Erythroblast (primary cell): ENCODE measurements around the gene SSBP2.
A peak's percentile ranks its signal among the peaks of the same experiment; 100 is the strongest.
"Not testable (repeated sequence)": the region's sequence is repeated elsewhere in the genome, so short reads cannot be mapped to it uniquely, and the experiment has no call there.

Experiments used
- DNase-seq, 2 experiments: peaks; one replicate each; lab custom pipeline; 2025; lab: John Stamatoyannopoulos, UW
- GATA1 ChIP-seq: IDR thresholded peaks from 2 replicates; pipeline ENCODE4 v1.6.1; 2011; ENCODE audit warnings: low read depth, mild to moderate bottlenecking, control low read depth, low read length, moderate library complexity
- POLR2A ChIP-seq: IDR thresholded peaks from 2 replicates; pipeline ENCODE4 v1.6.1; 2011; ENCODE audit warnings: mild to moderate bottlenecking, low read length

Gene SSBP2

DNA sequence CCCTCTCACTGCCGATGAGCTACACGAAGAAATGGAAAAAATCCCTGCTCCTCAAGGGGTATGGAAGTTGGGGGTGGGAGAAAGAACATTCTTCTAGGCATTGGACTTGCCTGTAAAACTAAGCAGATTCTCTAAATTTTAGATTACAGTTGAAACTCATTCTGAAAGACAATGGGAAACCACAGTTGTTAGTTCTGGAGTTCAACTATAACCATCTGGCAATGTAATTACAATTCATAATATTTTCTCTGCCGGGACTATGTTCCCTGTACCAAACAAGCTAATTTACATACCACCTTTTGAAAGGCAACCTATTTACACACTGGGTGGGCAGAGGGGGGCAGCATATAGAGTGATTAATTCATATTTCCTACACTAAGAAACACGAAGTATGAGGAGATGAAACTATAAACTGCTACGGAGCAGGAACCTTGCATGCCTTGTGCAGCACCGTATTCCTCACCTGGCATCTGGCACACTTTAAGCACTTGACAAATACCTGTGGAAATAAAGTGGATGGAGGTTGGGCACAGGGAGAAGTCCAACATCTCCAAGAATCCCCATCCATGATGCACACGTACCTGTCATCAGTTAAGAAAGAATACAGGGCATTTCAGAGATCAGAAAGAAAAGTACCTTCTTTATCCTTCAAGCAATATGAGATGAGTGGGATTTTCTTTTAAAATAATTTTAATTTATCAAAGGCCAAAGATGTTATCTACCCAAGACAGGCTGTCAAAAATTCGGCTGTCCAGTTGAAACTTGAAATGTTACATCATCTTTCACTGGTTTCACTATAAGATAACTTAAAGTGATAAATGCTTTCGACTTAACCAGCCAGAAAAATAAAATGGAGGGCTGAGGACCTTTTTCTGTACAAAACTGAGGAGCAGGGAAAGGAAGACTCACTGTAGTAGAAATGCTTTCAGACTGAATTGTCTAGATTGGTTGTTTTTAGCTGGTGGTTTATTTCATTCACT, 54.2 kb downstream of the SSBP2 start:
- TF ChIP-seq POLR2A (no peak), GATA1 (no peak)
- DNase-seq = no peak

DNA sequence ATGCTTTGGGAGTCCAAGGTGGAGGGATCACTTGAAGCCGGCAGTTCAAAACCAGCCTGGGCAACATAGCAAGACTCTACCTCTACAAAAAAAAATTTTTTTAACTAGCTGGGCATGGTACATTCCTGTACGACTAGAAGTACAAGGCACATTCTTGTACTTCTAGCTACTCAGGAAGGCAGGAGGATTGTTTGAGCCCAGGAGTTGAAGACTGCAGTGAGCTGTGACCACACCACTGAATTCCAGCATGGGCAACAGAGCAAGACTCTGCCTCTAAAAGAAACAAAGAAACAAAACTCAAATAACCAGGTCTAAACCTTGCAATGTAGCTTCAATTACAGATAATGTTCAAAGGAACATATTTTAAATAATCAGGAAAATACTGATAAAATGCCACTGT, 56.2 kb downstream of the SSBP2 start:
- DNase-seq = no peak

DNA sequence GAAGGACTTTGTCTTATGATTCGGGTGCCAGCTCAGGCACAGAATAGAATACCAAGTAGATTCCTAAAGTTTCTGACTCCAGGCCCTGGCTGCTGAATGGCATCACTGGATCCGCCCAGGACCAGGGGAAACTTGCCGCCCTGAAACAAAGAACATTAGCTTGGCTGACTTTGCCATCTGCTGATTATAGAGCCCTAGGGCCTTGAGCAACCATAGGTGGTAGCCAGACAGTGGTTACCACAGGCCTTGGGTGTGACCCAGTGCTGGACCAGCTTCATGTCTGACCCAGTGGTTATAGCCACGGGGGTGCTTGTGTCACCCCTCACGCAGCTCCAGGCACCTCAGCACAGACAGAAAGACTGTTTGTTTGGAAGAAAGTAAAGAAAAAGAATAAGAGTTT, 62.7 kb downstream of the SSBP2 start:
- TF ChIP-seq POLR2A (no peak), GATA1 (no peak)
- DNase-seq = no peak

More for the DNA sequence above, 56.2 kb downstream of the SSBP2 start:
- TF ChIP-seq GATA1 (no peak), POLR2A (no peak)

DNA sequence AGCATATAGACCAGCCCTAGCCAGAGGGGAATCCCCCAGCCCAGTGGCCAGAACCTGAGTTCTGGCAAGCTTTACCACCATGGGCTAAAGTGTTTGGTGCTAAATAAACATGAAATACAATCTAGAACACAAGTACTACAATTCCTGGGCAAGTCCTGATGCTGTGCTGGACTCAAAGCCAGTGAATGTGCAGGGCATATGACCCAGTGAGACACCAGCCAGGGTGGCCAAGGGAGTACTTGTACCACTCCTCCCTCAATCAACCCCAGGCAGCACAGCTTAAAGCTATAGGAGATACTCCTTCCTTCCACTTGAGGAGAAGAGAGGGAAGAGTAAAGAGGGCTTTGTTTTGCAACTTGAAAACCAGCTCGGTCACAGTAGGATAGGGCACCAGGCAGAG, 63.6 kb downstream of the SSBP2 start:
- TF ChIP-seq GATA1 (no peak), POLR2A (no peak)

DNA sequence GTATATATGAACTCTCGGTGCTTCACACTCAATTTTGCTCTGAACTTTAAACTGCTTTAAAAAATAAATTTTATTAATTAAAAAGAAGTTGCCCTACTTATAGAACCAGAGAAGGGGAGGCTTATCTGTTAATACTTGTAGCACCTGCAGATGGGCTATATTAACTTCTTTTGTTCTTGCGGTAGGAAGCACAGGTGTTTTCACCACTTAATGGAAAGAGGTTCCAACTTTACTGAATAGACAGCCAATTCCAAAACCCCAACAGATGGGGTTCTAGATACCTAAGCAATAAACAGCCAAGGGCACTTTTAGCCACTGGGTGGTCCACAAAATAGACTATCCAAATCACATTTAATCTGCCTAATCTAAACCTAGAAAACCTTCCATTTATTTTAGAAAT, 65.4 kb downstream of the SSBP2 start:
- TF ChIP-seq POLR2A (no peak), GATA1 (no peak)
- DNase-seq = no peak

More for the DNA sequence above, 63.6 kb downstream of the SSBP2 start:
- no peak for DNase-seq

DNA sequence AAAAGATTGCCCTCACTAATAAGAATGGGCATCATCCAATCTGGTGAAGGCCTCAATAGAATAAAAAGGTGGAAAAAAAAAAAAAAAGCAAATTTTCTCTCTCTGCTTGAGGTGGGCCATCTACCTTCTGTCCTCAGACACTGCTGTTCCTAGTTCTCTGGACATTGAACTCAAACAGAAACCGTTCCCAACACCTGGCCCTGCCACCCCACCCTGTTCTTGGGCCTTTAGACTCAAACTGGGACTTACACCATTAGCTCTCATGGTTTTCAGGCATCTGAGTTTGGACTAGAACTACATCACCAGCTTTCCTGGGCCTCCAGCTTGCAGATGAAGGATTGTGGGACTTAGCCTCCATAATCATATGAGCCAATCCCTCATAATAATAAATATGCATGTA, 71.0 kb downstream of the SSBP2 start:
- DNase-seq = no peak
- TF ChIP-seq GATA1 (no peak), POLR2A (no peak)

DNA sequence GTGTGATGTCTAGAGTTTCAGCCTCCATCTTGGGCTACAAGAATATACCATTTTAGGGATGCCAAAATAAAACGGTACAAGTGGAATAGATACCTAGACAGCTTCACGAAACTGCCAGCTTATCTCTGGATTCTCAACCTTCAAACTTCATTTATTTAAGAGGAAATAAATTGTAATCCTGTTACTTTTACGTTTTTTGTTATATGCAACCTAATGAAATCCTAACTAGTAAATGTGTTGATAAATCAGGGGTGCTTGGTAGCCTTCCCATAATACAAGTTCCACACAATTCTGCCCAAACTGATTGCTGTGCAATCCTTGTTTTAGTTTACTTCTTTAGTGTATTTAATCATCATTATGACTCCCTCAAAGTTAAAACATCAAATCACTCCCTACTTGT, 75.5 kb downstream of the SSBP2 start:
- TF ChIP-seq POLR2A (no peak), GATA1 (no peak)
- DNase-seq = no peak

DNA sequence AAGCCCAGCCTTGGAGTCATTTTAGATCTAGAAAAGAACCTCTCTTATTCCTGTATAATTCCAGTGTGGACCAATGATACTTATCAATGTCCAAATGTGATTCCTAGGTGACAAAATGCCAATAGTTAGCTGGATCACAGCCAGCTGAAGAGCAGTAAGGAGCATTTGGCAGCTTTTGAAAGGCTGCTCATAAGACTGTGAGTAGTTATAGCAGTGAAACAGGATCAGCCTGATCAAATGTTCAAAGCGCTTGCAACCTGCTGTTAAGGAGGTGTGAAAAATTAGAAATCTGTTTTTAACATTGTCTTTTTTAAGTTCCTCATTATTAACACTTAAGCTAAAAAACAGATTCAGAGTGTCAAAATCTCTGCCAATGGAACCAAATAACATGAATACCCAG, 85.1 kb downstream of the SSBP2 start:
- no peak for DNase-seq
- TF ChIP-seq GATA1 (no peak), POLR2A (no peak)

DNA sequence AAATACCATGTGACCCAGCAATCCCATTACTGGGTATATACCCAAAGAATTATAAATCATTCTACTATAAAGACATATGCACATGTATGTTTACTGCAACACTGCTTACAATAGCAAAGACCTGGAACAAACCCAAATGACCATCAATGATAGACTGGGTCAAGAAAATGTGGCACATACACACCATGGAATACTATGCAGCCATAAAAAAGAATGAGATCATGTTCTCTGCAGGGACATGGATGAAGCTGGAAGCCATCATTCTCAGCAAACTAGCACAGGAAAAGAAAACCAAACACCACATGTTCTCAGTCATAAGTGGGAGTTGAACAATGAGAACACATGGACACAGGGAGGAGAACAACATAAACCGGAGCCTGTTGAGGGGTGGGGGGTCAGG, 90.3 kb downstream of the SSBP2 start:
- not testable (repeated sequence) for DNase-seq

DNA sequence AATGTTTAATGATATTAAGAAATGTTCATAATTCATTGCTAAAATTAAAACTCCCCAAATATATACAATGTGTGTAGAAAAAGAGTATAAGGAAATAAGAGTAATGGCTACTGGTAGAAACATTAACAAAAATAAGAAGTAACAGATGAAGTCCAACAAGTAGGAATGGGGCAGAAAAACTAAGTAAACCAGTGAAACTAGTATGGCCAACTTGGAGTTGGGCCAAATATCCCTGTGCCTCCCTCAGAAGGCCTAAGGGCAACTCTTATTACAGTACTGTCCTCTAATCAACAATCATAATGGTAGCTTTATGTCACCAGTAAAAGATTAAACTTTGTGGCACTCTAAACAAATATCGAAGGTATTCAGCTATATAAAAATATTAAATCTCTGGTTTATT, 93.5 kb downstream of the SSBP2 start:
- TF ChIP-seq POLR2A (no peak), GATA1 (no peak)
- DNase-seq = peak in 1 of 2 experiments; percentile 18

DNA sequence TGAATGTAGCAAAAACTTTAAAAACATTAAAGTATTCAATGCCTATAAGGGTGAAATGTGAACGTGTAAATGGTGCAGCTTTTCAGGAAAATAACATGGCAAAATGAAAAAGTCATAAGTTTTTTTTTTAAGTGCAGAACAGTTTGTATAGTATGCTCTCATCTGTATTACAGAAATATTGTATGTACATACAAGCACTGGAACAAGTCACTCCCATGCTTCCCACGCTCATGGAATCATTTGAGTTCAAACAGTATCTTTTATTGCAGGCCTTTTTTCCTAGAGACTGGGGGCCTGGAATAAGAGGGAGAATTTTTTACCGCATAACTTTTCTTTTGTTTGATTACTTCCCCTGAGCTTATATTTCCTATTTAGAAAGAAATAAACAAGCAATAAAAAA, 94.1 kb downstream of the SSBP2 start:
- TF ChIP-seq POLR2A (no peak), GATA1 (no peak)
- no peak for DNase-seq

DNA sequence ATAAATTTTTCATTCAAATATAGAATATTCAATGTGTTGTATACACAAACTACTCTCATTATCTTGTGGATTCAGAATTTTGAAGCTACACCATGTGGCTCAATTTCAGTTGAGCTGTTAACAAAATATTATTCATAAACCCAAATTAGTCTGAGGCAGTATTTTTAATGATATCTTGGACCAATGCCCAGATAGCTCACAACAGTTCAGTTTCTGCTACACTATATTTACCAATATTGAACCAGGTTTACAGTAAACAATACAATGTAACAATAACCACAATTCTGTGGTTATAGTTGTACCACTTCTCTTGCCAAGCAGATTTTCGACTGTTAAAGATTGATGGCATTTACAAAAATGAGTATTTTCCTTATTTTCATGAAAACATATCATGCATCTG, 99.9 kb downstream of the SSBP2 start:
- TF ChIP-seq POLR2A = no peak
- TF ChIP-seq GATA1 = no peak

DNA sequence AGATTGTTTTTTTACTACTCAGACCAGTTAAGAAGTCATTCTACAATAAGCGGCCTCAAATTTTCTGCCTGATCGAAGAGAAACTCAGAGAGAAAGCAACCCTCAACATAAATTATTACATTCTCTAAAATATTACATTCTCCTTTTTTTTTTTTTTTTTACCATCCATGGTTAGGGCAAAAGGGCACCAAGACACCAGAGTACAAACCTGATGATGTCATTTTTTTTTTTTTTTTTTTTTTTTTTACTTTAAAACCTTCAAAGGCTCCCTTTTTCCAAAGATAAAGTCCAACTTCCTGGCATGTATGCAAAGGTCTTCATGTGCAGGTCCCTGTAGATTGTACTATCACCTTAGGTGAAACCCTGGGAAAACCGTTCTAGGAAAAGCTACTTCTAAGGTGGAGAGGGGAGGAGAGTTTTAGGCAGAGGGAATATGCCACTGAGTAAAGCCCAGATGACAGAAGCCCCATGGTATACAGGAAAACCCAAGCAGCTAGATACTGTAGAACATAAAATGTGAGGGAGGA, 104.4 kb downstream of the SSBP2 start:
- DNase-seq = no peak
- TF ChIP-seq GATA1 (no peak), POLR2A (no peak)

More for the DNA sequence above, 99.9 kb downstream of the SSBP2 start:
- no peak for DNase-seq

DNA sequence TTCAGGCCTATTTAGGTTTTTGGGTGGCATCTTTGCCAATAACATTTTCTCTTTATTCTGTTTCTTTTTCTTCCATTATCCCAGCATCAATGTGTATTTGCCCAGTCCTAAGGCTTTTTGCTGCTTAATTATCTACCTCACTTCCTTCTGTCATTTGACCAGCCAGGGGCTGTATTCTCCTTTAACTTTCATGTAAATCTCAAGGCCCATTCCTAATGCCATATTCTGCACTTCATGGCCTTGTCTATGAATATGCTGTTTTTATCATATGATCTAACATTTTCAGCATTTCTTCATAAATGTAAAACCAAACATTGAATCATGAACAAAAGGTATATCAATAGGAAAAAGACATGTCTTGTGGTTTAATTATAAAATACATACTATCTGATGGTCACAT, 108.7 kb downstream of the SSBP2 start:
- TF ChIP-seq POLR2A (no peak), GATA1 (no peak)
- DNase-seq = no peak
